DMS114 treated with DMSO at 0.1 percent for 48 hours (cell line): ENCODE data around the gene TMEM272.

Experiments used
- DNase-seq: peaks from one replicate; lab custom pipeline; 2025; ENCODE audit not compliant: unreplicated experiment; lab: John Stamatoyannopoulos, UW

Gene TMEM272

DNA sequence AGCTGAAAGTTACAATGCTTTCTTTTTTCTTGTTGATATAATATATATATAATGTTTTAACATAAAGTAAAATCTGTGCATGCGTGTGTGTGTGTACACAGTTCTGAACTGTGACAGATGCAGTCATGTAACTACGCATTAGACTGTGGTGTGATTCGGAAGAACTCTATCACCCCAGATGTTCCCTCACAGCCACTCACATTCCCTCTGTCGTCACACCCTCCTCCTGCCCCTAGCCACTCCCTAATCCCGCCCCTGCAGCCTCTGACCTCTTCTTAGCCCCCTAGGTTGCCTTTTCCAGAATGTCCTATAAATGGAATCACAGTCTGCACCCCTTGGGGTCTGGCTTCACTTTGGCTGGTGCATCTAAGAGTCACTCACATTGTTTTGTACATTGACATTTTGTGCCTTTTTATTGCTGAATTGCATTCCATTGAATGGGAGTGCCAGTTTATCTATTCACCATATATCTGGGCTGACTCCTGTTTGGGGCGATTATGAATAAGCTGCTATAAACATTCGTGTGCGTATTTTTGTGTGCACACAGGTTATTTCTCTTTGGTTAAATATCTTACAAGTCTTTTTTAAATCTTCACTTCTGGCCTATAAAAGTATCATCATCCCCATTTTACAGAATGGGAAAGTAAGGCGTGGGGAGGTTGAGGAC, 61.4 kb downstream of the TMEM272 start:
- DNase-seq = no peak

DNA sequence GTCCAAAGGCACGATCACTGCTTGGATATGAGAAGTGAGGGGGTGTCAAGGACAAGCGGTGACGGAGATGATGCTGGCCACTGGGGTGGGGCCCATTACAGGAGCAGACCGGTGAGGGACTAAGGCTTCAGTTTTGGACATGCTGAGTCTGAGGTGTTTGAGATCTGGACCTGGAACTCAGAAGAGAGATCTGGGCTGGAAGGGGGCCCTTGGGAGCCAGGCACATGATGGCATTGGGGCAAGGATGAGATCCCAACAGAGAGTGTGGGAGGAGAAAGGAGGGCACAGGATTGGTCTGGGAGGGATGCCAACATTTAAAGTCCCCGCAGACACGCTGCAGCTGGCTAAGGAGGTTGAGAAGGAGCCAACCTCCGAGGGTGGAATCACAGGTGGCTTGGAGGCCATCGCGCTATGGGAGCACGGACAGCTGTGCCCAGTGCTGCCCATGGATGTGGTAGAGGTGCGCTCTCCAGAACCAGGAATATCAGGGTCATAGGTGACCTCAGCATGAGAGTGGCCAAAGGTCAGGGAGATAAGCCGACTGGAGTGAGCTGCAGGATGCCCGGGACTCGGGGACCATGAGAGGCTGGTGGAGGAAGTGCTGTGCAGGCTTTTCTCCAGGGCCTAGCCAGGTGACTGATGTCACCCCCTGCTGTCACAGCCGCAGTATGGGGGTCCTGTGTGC, 62.8 kb downstream of the TMEM272 start:
- no peak for DNase-seq

DNA sequence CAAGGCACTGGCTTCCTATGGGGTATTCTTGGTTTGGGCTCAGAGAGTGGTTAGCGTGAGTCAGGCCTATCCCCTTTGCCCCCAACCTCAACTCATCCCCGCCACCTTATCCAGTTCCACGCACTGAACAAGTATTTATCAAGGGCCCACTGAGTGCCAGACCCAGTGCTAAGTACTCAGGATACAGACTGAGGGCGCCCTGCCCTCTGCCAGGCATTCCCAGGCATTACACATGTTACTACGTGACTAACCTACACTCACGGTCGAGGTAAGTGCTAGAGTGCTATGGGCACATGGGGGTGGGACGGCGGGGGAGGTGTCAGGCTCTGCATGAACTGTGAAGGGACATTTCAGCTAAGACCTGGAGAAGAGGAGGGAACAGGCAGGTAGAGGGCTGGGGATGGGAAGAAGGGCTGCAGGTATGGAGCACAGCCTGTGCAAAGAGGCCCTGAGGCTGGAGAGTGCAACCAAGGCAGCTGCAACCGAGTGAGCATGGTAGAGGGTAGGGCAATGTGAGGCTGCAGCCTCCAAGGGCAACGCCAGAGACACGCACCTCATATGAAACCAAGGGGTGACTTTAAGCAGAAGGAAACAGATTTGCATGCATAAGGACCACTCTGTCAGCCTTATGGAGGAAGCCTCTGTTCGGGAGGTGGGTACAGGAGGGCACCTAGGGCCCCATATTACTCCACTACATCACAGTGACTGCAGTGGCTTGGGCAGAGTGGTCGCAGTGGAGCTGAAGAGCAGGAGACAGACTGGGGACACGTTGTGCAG, 63.5 kb downstream of the TMEM272 start:
- DNase-seq = no peak

DNA sequence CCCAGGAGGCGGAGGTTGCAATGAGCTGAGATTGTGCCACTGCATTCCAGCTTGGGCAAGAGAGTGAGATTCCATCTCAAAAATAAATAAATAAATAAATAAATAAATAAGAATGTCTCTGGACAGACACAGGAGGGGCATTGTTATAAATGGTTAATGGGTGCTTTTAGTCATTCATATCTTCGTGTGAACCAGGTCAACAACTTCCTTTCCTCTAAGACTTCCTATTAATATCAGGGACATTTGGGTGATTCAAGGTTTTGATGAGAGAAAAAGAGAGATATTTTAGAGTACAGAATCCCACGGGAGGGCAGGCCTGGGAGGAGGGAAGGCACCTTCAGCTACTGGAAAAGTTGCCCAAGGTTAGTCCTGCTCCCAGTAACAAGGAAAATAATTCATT, 64.9 kb downstream of the TMEM272 start:
- no peak for DNase-seq

DNA sequence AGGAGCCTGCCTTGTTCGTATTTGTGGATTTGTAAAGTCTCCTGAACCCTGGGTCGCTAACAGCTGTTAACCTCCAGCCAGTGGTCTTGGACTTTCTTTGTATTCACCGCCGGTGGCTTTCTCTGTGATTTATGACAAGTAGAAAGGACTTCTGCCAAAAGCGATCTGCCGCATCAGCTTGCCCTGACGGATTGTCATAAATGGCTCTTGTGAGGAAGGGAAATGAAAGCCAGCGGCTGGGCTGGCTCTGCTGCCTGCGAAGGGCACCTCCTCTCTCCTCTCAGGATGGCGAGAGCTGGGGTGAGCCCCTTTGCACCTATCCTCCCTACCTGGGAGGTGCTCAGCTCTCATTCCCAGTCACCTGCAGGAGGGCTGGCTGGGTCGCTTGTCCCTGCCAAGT, 66.6 kb downstream of the TMEM272 start:
- DNase-seq = no peak

DNA sequence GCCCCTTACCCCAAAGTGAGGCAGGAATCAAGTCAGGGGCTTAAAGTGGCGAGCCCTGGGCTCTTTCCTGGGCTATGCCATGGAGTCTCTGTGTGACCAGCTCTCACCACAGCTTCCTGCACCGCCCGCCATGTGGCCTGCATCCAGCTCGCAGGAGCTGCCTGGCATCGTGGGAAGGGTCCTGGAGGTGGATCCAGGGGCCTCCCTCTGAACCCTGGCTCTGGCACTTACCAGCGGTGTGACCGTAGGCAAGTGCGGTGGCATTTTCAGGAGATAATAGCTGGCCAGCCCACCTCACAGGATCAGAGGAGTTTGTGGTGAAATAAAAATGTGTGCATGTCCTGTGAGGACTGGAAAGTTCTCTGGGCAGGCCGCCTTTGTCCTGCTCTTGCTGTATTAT, 67.1 kb downstream of the TMEM272 start:
- DNase-seq = no peak

DNA sequence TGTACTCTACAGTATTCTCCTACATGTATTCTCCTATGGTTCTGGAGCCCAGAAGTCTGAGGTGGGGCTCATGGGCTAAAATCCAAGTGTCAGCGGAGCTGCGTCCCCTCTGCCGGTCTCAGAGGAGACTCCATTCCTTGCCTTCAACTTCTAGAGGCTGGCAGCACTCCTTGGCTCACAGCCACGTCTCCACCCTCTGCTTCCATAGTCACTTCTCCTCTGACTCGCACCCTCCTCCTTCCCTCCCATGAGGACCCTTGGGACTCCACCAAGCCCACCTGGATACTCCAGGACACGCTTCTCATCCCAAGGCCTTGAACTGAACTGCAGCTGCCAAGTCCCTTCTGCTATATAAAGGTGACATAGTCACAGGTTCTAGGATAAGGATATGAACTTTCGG, 68.8 kb downstream of the TMEM272 start:
- no peak for DNase-seq

DNA sequence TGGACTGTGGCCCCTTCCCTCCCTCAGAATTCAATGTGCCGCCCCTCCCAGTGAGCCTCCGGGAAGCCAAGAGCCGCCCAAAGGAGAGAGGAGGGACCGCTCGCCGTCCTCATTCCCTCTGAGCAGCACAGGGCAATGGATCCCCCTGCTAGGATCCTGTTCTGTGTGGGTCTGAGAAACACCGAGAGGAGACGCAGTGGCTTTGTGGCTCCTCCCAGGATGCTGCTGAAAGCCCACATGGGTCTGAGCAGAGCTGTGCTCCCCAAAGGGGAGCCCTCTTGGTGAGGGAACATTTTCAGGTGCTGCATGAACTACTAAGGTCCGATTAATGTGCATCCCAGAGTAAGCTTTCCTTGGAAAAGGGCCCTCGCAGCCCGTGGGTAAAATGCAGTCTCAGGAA, 71.5 kb downstream of the TMEM272 start:
- DNase-seq = no peak

DNA sequence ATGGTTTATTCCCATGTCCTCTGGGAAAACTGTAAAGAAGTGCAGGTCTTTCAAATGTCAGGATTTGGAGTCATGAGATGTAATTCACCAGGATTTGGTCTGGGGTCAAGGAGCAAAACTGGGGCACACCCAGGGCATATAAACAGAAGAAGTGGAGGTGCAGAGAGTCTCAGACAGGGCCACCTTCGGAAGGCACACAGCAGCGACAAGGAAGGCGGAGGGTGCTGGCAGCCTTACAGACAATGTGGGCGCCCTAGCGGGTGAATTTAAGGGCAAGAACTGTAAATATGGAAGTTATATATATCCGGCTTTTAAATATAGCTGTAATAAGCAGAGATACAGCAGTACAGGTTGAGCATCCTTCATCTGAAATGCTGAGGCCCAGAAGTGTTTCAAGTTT, 72.2 kb downstream of the TMEM272 start:
- no peak for DNase-seq

DNA sequence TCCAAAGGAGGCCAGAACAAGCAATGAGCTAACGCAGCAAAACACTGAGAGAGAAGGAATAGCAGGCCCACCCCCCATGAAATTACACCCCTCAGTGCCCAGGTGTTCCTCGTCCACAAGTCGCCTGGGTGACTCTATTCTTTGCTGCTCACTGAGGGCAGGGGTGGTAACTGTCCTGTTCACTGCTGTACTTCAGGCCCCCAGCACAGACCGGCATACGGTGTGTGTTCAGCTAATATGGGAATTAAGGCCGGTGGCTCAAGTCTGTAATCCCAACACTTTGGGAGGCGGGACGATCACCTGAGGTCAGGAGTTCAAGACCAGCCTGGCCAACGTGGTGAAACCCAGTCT, 72.9 kb downstream of the TMEM272 start:
- DNase-seq = no peak

DNA sequence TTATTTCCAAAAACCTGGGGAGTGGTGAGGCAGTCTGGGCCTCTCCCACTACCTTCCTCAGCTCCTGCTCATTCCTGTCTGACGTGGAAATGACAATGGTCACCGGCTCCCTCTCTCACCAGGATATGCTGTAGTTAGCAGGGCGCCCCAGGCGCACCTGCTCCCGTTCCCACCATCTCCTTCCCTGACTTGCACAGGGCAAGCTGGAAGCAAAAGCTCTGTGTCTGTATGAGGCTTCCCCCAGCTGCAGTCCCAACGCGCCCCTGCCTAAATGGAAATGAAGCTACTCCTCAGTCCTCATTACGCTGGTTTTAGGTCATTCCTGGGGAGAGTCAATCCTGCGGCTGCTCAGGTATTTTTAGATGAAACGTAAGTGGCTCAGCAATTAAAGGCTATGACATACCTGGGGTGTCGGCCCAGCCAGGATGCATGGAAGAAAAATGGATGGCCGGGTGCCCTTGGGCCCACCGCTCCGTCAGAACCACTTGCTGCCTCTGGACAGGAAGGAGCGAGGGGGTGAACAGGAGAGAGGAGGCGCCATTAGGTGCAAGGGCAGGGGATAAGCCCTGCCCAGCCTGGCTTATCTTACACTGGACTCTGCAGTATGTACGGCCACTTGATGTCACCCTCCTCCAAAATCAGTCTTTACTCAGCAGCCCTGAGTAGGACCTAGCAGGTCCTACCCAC, 73.4 kb downstream of the TMEM272 start:
- no peak for DNase-seq

DNA sequence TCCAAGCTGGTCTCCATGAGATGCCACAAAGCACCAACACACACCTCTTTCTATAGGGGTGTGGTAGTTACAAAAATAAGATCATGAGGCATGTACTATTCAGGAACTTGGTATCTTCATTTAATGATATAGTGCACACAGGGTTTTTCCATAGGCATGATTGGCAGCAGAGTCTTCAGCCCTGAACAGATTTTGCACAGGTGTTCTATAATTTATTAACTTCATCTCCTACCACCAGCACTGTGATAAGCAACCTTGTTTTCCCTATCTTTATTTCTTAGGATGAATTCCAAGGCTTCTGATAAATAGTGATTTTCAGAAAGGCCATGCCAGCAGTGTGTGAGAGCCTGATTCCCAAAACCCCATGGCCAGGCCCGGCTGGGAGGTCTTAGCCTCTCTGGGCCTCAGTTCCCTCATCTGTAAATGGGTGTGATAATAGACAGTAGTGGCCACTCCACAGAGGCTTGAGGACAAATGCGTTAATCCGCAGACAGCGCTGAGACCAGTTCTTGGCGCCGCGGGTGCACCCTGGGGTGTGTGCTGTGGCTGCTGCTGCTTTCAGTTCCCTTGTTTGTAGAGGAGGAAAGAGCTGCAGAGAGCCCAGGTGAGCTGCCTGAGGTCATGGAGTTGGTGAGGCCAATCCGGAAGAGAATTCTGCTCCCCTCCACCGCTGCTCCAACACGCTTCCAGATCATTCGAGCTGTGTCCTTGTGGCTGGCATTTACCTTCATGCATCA, 74.1 kb downstream of the TMEM272 start:
- DNase-seq = no peak

DNA sequence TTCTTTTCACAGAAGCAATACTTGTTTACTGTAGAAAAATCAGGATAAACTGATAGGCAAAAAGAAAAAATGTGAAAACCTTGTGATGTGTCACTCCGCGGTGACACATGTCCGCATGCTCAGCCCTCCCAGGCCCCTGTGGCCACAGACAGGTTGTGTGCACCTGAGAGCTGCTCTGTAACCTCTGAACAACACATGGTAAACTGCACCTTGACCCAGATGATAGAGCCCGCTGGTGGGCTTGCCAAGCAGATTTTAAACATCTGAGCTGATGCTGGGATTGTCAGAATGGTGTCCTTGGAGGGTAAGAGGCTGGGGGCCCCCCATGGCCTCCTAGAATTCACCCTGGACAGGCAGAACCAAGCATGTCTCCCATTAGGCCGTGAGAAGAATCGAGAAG, 74.8 kb downstream of the TMEM272 start:
- no peak for DNase-seq

DNA sequence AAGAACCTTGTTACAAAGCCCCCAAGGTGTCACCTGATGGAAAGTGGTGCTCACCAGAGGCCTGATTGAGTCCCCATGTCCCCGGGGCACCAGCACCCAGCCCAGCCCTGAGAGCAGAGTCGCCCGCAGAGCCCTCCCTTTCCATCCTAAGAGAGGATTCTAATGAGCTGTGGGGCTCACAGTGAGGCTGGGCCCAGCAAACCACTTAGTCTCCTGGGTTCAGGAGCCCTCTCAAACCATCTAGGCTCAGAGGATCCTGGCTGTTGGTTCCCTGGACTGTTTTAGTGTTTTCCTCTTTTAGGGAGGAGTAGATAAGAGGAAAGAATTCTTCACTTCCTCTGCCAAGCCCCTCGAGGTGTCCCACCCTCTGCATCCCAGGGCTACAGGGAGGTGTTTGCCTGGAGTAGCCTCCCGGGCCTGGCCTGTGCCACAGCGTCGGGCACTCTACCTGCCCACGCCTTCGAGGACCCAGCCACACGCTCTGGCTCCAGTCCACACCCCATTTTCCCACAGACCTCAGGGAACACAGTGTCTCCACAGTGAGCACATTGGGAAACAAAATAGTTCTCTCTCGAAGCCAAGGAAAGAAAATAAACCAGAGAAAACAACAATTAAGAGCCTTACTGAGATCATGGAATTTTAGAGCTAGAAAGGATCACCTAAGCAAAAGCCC, 75.4 kb downstream of the TMEM272 start:
- no peak for DNase-seq

DNA sequence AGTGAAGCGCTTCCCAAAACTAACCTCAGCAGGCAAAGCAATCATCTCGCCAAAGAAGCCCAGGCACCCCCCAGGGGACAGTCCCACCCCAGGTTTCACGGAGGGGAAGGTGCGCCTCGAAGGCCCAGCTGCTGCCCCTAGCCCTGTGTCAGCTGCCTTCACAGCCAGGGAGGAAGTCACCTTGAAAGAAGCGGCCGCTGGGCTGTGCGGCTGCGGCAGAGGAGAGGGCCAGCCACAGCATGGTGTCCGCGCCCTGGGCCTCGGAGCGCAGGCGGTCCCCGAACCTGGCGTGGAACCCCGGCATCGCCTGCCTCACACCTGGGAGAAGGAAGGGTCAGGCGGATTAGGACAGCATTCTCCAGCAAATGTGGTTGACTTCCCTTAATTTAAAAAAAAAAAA, 76.0 kb downstream of the TMEM272 start:
- no peak for DNase-seq

DNA sequence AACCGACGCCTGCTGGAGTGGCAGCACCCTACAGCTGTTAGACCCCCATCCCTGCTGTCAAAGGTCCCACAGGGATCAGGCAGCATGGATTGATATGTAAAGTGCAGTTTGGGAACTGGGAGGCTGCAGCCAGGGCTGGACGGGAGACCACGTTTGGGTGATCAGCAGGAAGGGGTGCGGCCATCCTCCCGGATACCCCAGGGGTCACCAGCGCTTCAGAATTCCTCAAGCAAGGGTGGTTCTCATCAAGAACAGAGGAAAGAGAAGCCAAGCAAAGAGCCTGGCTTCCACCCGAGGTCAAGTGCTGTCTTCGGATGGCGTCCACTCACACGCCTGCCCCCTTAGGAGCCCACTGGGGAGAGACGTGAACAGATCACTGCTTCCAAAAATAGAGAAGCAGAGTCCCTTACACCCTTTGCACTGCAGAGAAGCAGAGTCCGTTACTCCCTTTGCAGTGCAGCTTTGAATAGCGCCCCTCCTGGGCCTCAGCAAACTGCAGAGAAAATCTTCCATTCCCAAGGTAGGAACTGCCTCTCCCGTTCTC, 76.5 kb downstream of the TMEM272 start:
- DNase-seq = no peak

DNA sequence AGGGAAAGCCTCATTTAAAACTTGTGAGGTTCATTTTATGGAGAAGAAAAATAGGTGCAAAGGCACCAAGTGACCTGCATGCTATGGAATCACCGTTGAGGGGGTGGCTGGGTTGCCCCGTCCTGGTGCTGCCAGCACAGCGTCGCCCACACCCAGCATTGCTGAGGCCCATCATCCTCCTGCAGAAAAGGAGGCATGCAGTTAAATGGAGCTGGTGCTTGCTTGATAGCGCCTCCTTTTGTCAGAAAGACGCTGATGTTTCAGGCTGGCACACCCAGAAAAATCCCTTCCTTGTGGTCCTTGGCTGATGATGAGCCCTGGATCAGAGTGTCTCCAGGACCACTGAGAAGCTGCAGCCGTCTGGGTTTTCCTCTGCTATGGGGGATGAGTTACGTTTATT, 77.9 kb downstream of the TMEM272 start:
- no peak for DNase-seq

DNA sequence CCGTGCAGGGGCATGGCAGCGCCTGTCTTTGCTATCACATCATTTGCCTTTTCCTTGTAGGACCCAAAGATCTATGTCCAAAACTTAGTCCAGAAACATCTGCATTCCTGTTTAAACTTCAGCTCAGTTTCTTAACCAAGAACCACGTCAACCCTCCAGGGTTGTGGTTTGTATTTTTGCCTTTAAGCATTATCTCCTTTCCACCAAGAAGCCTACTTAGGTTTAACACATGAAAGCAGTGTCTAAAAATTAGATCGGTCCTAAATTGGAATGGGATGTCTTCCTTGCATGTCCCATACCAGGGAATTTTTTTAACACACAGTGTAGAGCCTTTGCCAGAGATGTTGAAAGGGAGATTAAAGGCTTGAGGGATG, 79.8 kb downstream of the TMEM272 start:
- no peak for DNase-seq

DNA sequence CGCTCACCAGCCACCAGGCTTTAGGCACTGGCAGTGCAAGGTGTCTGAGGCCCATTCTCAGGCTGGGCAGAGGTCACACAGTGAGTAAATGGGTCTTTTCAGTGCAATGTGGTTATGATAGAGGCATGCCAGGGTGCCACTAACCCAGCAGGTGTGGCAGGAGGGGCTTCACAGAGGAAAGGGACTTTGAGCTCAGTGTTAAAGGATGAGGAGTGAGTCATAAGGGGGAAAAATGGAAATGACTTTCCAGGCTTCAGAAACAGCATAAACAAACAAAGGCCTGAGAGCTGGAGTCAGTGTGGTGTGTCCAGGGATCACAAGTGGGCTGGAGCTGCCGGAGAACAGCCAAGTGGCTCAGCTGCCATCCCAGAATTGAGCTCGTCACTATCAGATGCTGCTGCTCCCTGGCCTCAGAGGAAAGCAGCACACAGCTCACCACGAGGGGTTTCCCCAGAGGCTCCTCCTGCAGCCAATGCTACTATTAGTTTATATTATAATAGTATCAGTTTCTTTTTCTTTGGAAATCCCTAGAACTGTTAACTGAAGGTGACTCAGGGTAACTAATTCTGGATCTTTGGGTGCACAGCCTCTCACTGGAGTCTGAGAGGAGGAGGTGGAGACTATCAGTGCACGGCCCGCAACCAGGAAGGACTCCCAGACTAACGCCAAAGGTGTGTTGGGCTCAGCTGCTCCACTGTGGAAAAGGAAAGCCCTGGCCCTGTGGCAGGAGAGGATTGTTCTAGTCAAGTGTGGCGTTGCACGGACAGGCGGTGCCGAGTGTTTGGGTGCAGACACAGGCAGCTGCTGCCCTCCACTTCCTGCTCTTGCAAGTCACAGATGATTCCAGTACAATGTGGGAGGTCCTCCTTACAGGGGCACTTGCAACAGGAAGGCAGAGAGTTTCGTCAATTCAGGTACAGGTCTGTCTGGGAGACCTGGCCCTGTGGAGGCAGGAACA, 80.5 kb downstream of the TMEM272 start:
- no peak for DNase-seq
